Measurements from ENCODE around the gene TMEM61.

DNA sequence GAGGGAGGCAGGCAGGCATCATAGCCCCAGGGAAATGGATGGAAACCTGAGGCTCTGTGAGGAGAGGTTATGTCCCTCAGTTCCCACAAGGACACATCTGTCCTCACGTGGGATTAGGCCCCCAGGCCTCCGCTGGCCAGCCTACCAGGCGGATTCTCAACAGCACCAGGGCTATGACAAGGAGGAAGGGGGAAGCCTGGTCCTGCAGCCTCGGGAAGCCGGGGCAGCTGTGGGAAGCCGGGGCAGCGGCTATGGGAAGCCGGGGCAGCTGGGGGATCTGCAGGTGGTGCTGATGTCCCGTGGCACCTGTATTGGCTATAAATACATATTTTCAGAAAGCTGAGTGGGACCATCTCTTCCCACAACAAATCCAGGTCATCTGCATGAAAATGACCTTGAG lies 38.0 kb downstream of the TMEM61 start:
- TF ChIP-seq POLR2A (IDR thresholded peaks at IDR 0.05) = no peak
- no peak for TF ChIP-seq CTCF (IDR thresholded peaks at IDR 0.05)

Measured in lower leg skin (tissue), 3 donors.